ENCODE measurements around the gene ORC2.
A peak's percentile ranks its signal among the peaks of the same experiment; 100 is the strongest.

Gene ORC2

GRCh38 chr2:200963124-200963917 is at the start of gene ORC2:
Gene ORC2, minus strand, starts transcription at chr2:200963660. Its CDS starts 5,537 bp downstream, at chr2:200958123.
- peak; percentile 65 for TF ChIP-seq CTCF (conservative IDR thresholded peaks at IDR 0.05; ENCODE audit: low read depth)
- peak within 1 kb of the TSS; percentile 87 for H3K27ac ChIP-seq
- POLR2A ChIA-PET (ENCODE audit: low non-redundant PET) = interaction anchor here (0.5 kb wide), 1 partner anchor 153 kb away, joined by 3 read pairs; the partner anchor contains the start of gene CFLAR
- CTCF ChIA-PET = interaction anchor here (0.6 to 1.6 kb wide), 8 partner anchors 11 to 1172 kb away, joined by 3 to 4 read pairs (median 4); no protein-coding TSS in a partner anchor
- peak; percentile 99 for DNase-seq (ENCODE audit: low spot score)

- ChIA-PET POLR2A (ENCODE audit: low non-redundant PET) (no interaction called here), CTCF (interaction anchor here (0.6 kb wide), 1 partner anchor 79 kb away, joined by 4 read pairs; no protein-coding TSS in a partner anchor)
- H3K27ac ChIP-seq = no peak overlapping the region
- no peak for TF ChIP-seq CTCF (conservative IDR thresholded peaks at IDR 0.05; ENCODE audit: low read depth)
- DNase-seq (ENCODE audit: low spot score) = no peak
Observed at GRCh38 chr2:201008296-201008829, 44.9 kb upstream of the ORC2 start.

DNA sequence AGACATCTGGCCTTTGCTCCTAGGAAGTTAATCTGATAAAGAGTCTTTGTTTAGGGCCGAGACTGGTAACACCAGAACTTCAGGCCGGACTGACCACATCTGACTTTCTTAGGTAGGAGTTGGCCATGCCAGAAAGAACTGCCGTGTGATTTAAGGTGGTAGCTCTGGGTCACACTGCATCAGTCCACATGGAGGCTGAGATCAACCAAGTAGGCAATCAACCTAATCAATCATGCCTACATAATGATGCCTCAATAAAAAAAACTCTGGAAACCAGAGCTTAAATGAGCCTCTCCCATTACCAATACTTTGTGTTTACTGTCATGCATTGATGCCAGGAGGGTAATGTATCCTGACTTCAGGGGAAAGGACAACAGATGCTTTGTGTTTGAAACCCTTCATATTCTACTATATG is 44.1 kb upstream of the ORC2 start:
- H3K27ac ChIP-seq = no peak overlapping the region
- ChIA-PET POLR2A (ENCODE audit: low non-redundant PET) (no interaction called here), CTCF (no interaction called here)
- DNase-seq (ENCODE audit: low spot score) = no peak
- no peak for TF ChIP-seq CTCF (conservative IDR thresholded peaks at IDR 0.05; ENCODE audit: low read depth)

GRCh38 chr2:201006704-201007103 is 43.2 kb upstream of the ORC2 start:
- DNase-seq (ENCODE audit: low spot score) = no peak
- CTCF ChIA-PET = no interaction called here
- no peak for TF ChIP-seq CTCF (conservative IDR thresholded peaks at IDR 0.05; ENCODE audit: low read depth)
- H3K27ac ChIP-seq = no peak overlapping the region
- POLR2A ChIA-PET (ENCODE audit: low non-redundant PET) = no interaction called here

- DNase-seq (ENCODE audit: low spot score) = no peak
- ChIA-PET POLR2A (ENCODE audit: low non-redundant PET) (no interaction called here), CTCF (no interaction called here)
- no peak overlapping the region for H3K27ac ChIP-seq
- no peak for TF ChIP-seq CTCF (conservative IDR thresholded peaks at IDR 0.05; ENCODE audit: low read depth)
Observed at GRCh38 chr2:201004370-201004769, 40.9 kb upstream of the ORC2 start.

DNA sequence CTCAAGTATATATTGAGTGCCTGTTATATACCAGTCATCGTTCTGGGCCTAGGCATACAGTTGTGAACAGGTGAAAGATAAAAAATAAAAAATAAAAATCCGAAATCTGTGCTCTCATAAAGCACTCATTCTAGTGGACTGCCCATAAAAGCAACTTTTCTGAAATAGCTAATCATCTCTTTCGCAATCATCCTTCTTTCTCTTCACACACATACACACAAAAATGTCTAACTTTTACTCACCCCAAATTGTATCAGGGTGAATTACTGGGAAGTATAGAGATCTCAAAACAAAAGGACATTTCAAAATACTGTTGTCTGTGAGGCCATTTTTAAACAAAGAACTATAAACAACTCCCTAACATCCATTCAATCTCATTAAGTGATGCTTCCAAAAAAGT is 29.6 kb upstream of the ORC2 start:
- TF ChIP-seq CTCF (conservative IDR thresholded peaks at IDR 0.05; ENCODE audit: low read depth) = no peak
- CTCF ChIA-PET = no interaction called here
- POLR2A ChIA-PET (ENCODE audit: low non-redundant PET) = no interaction called here
- no peak for DNase-seq (ENCODE audit: low spot score)
- H3K27ac ChIP-seq = no peak overlapping the region
